ENCODE measurements around the gene TCF7L2.

- TF ChIP-seq POLR2AphosphoS5 (IDR thresholded peaks at IDR 0.05; ENCODE audit: low read depth, low read length) = no peak
- no peak for TF ChIP-seq POLR2A (IDR thresholded peaks at IDR 0.05; ENCODE audit: low read depth, low read length)
Measured at GRCh38 chr10:112917681-112918080, 32.4 kb upstream of the TCF7L2 start.

Measured in GM12892 (cell line).